Osteocyte (in vitro differentiated cells): ENCODE data around the gene ADAMTS8. TPM values are rescaled to one million over a fixed set of nuclear protein-coding genes. Genes with fewer than 3 reads are reported as not detected.

Experiments used
- DNase-seq: peaks from one replicate; pipeline ENCODE4 v3.0.0; 2021; ENCODE audit warnings: mixed read lengths; ENCODE audit not compliant: unreplicated experiment; ENCODE audit errors: extremely low spot score
- H3K27ac Mint-ChIP-seq: one replicate; pipeline ENCODE4 v1.8.0; 2021; ENCODE audit warnings: mild to moderate bottlenecking, mixed read lengths; ENCODE audit not compliant: unreplicated experiment
- H3K27me3 Mint-ChIP-seq: one replicate; pipeline ENCODE4 v1.8.0; 2021; ENCODE audit warnings: mixed read lengths; ENCODE audit not compliant: unreplicated experiment
- H3K36me3 Mint-ChIP-seq: one replicate; pipeline ENCODE4 v1.8.0; 2021; ENCODE audit warnings: mixed read lengths; ENCODE audit not compliant: unreplicated experiment
- H3K4me1 Mint-ChIP-seq: one replicate; pipeline ENCODE4 v1.8.0; 2021; ENCODE audit warnings: mixed read lengths; ENCODE audit not compliant: unreplicated experiment
- H3K4me3 Mint-ChIP-seq: one replicate; pipeline ENCODE4 v1.8.0; 2021; ENCODE audit warnings: mild to moderate bottlenecking, moderate library complexity, mixed read lengths; ENCODE audit not compliant: unreplicated experiment
- H3K9me3 Mint-ChIP-seq: one replicate; pipeline ENCODE4 v1.8.0; 2021; ENCODE audit warnings: mixed read lengths; ENCODE audit not compliant: unreplicated experiment
- CTCF ChIP-seq: fragments of 200-600 bp; sonication (generic); IDR thresholded peaks from 2 replicates; pipeline ENCODE4 v1.5.0; 2021; ENCODE audit warnings: antibody characterized with exemption, mild to moderate bottlenecking, moderate library complexity
- total RNA-seq: library from RNA; stranded (reverse); gene quantifications from 2 replicates; pipeline ENCODE4 v1.2.1, GENCODE V29; 2021

Gene ADAMTS8
- total RNA-seq, 1 donor from 2014 or later, result 0.19 TPM

- H3K36me3 Mint-ChIP-seq, result no peaks in the 10 kb centered on the region
- DNase-seq, result no peak
- H3K4me1 Mint-ChIP-seq, result peaks cover 14% of the 10 kb centered on the region
- peaks cover 24% of the 10 kb centered on the region for H3K27me3 Mint-ChIP-seq
- TF ChIP-seq CTCF, result no peak
- H3K27ac Mint-ChIP-seq, result no peak overlapping the region
- H3K9me3 Mint-ChIP-seq, result no peaks in the 10 kb centered on the region
- H3K4me3 Mint-ChIP-seq, result no peak overlapping the region
Measured at GRCh38 chr11:130409594-130410388, 18.6 kb downstream of the ADAMTS8 start.

- peaks cover 24% of the 10 kb centered on the region for H3K27me3 Mint-ChIP-seq
- no peak overlapping the region for H3K27ac Mint-ChIP-seq
- DNase-seq, result no peak
- H3K9me3 Mint-ChIP-seq, result no peaks in the 10 kb centered on the region
- no peak overlapping the region for H3K4me3 Mint-ChIP-seq
- H3K4me1 Mint-ChIP-seq, result peaks cover 13% of the 10 kb centered on the region
- H3K36me3 Mint-ChIP-seq, result no peaks in the 10 kb centered on the region
- TF ChIP-seq CTCF, result no peak
Measured at GRCh38 chr11:130408901-130409300, 19.5 kb downstream of the ADAMTS8 start.

GRCh38 chr11:130408401-130408890 lies 20.0 kb downstream of the ADAMTS8 start:
- H3K4me3 Mint-ChIP-seq, result no peak overlapping the region
- H3K27ac Mint-ChIP-seq, result no peak overlapping the region
- no peaks in the 10 kb centered on the region for H3K9me3 Mint-ChIP-seq
- no peak for DNase-seq
- H3K36me3 Mint-ChIP-seq, result no peaks in the 10 kb centered on the region
- H3K4me1 Mint-ChIP-seq, result peaks cover 13% of the 10 kb centered on the region
- peaks cover 24% of the 10 kb centered on the region for H3K27me3 Mint-ChIP-seq
- TF ChIP-seq CTCF, result no peak

GRCh38 chr11:130407978-130408377 lies 20.4 kb downstream of the ADAMTS8 start:
- Mint-ChIP-seq H3K9me3 (no peaks in the 10 kb centered on the region), H3K27ac (no peak overlapping the region), H3K4me3 (no peak overlapping the region), H3K4me1 (peaks cover 13% of the 10 kb centered on the region), H3K36me3 (no peaks in the 10 kb centered on the region), H3K27me3 (peaks cover 24% of the 10 kb centered on the region)
- no peak for DNase-seq
- no peak for TF ChIP-seq CTCF

GRCh38 chr11:130405428-130405827 lies 23.0 kb downstream of the ADAMTS8 start:
- Mint-ChIP-seq H3K27ac (no peak overlapping the region), H3K4me1 (peaks cover 35% of the 10 kb centered on the region), H3K36me3 (no peaks in the 10 kb centered on the region), H3K27me3 (peaks cover 17% of the 10 kb centered on the region), H3K4me3 (no peak overlapping the region), H3K9me3 (no peaks in the 10 kb centered on the region)
- DNase-seq, result no peak
- TF ChIP-seq CTCF, result no peak
